RWPE2 (cell line): ENCODE results near the gene BBC3.

Experiments used
- ATAC-seq: fragments of 200-7000 bp; cut with Tn5 transposase; 3 replicates; pipeline ENCODE4 v1.9.1; 2021; ENCODE audit warnings: low read depth
- DNase-seq: peaks from one replicate; pipeline ENCODE4 v3.0.0-alpha.2; 2020; ENCODE audit warnings: low spot score
- H3K27ac ChIP-seq: fragments of 450-650 bp; 2 replicates; pipeline ENCODE4 v1.5.1; 2017; ENCODE audit warnings: mild to moderate bottlenecking; ENCODE audit not compliant: poor library complexity, severe bottlenecking
- H3K27me3 ChIP-seq: fragments of 250-450 bp; sonication (Bioruptor Pico); 2 replicates; pipeline ENCODE4 v1.5.1; 2021; ENCODE audit warnings: mild to moderate bottlenecking, moderate library complexity; ENCODE audit not compliant: insufficient read depth, poor library complexity, severe bottlenecking
- H3K36me3 ChIP-seq: fragments of 250-450 bp; sonication (Bioruptor Pico); 2 replicates; pipeline ENCODE4 v1.5.1; 2020; ENCODE audit warnings: low read depth, mild to moderate bottlenecking, moderate library complexity
- H3K4me1 ChIP-seq: fragments of 250-450 bp; sonication (Bioruptor Pico); 2 replicates; pipeline ENCODE4 v1.5.1; 2021; ENCODE audit warnings: mild to moderate bottlenecking, moderate library complexity; ENCODE audit not compliant: insufficient read depth, poor library complexity, severe bottlenecking
- H3K4me3 ChIP-seq: fragments of 250-450 bp; sonication (Bioruptor Pico); 2 replicates; pipeline ENCODE4 v1.5.1; 2021; ENCODE audit warnings: mild to moderate bottlenecking, moderate library complexity; ENCODE audit not compliant: severe bottlenecking
- H3K9me3 ChIP-seq: fragments of 250-450 bp; sonication (Bioruptor Pico); 2 replicates; pipeline ENCODE4 v1.5.1; 2021; ENCODE audit warnings: mild to moderate bottlenecking, moderate library complexity; ENCODE audit not compliant: severe bottlenecking
- TF ChIP-seq, protein P1 (sequence below): fragments of 450-650 bp; IDR thresholded peaks from one replicate; pipeline ENCODE4 v1.5.1; 2017; ENCODE audit warnings: mild to moderate bottlenecking, moderate library complexity; ENCODE audit not compliant: poor library complexity, severe bottlenecking

Gene BBC3

DNA sequence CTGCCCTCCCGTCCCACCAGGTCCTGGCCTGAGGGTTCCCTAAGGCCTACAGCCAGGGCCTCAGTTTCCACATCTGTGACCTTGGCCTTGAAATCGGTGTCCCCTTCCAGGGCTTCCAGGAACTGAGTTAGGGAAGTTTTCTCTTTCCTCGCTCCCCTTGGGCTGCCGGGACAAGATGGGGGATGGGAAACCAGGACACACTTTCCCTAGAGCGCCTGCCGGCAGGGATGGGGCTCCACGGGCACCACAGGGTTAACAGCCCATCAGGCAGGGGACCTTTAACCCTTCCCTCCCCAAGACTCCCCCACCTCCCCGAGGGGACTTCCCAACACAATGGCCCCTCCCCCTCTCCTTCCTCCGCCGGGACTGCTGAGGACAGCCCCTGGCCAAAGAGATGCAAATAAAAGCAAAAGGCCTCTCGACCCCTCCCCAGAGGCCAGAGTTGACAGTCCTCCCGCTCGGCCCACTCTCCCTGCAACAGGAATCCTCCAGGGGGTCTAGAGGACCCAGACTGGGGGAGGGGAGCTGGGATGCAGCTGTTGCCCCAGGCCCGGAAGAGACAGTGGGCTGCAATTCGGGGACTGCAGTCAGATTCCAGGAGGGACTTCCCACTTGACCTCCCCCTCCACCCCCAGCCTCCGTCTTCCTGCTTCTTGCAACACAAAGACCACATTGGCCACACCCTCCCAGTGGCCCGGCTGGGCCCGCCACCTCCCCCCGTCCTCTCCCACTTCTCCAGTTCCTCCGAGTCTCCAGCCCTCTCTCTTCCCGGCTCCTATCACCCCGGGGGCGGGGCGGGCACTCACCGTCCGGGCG lies 3.4 kb downstream of the BBC3 start:
- peak; percentile 42 for ATAC-seq
- peaks cover 16% of the 10 kb centered on the region for H3K4me1 ChIP-seq
- no peaks in the 10 kb centered on the region for H3K27me3 ChIP-seq
- peaks cover 9% of the 10 kb centered on the region for H3K36me3 ChIP-seq
- H3K27ac ChIP-seq, result peak overlapping the region; percentile 93
- H3K9me3 ChIP-seq, result no peaks in the 10 kb centered on the region
- DNase-seq, result peak; percentile 93
- H3K4me3 ChIP-seq, result peak overlapping the region; percentile 50
- TF ChIP-seq, protein P1, sequence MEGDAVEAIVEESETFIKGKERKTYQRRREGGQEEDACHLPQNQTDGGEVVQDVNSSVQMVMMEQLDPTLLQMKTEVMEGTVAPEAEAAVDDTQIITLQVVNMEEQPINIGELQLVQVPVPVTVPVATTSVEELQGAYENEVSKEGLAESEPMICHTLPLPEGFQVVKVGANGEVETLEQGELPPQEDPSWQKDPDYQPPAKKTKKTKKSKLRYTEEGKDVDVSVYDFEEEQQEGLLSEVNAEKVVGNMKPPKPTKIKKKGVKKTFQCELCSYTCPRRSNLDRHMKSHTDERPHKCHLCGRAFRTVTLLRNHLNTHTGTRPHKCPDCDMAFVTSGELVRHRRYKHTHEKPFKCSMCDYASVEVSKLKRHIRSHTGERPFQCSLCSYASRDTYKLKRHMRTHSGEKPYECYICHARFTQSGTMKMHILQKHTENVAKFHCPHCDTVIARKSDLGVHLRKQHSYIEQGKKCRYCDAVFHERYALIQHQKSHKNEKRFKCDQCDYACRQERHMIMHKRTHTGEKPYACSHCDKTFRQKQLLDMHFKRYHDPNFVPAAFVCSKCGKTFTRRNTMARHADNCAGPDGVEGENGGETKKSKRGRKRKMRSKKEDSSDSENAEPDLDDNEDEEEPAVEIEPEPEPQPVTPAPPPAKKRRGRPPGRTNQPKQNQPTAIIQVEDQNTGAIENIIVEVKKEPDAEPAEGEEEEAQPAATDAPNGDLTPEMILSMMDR, result no peak

DNA sequence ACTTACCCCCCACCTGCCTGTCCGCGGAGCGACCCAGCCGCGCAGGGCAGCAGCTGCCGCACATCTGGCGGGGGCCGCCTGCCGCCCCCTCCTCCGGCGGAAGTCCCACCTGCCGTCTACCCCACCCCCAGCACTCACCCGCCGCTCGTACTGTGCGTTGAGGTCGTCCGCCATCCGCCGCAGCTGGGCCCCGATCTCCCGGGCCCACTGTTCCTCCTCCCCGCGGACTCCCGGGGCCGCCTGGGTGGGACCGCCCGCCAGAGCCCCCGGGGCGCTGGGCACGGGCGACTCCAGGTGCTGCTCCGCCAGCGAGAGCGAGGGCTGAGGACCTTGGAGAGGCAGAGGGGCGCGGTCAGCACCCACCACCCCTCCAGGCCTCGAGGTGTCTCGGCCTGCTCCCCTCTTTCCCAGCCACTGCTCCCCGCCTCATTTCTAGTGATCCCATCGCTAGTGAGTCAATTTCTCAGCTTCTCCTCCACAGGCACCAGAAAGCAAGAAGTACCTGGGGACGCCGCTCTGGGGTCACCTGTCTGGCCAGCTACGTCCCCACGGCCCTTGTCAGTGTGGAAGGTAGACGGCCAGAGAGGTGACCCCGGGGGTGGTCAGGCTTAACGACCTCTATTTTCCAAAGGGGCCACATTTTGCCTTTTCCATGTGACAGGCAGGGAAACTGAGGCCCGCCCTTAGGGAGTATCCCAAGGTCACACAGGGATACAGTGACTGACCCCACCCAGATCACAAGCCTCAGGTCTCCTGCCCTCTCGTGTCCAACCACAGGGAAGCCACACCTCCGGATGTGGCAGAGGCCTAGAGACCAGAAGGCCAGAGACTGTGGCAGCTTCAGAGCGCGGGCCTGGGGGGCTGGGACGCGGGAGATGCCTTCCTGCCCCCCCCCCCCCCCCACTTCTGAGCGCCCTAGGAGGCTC lies 4.3 kb downstream of the BBC3 start:
- Histone ChIP-seq H3K4me3 (peak overlapping the region; percentile 50), H3K27me3 (no peaks in the 10 kb centered on the region), H3K4me1 (peaks cover 12% of the 10 kb centered on the region), H3K27ac (peak overlapping the region; percentile 93), H3K9me3 (no peaks in the 10 kb centered on the region), H3K36me3 (peaks cover 13% of the 10 kb centered on the region)
- ATAC-seq (peak; percentile 24; the same call in 2 of the 3 replicates), DNase-seq (peak; percentile 85)
- TF ChIP-seq, protein P1, result no peak

- Histone ChIP-seq H3K27me3 (no peaks in the 10 kb centered on the region), H3K9me3 (no peaks in the 10 kb centered on the region), H3K27ac (peak overlapping the region; percentile 93), H3K36me3 (peaks cover 21% of the 10 kb centered on the region), H3K4me1 (peaks cover 7% of the 10 kb centered on the region), H3K4me3 (peak overlapping the region; percentile 50)
- DNase-seq (no peak), ATAC-seq (peak; percentile 57)
- TF ChIP-seq, protein P1, result peak; percentile 37
Observed at GRCh38 chr19:47225746-47226425, 5.1 kb downstream of the BBC3 start.

- Histone ChIP-seq H3K27me3 (no peaks in the 10 kb centered on the region), H3K36me3 (peaks cover 27% of the 10 kb centered on the region), H3K4me1 (peaks cover 5% of the 10 kb centered on the region), H3K4me3 (no peak overlapping the region), H3K9me3 (no peaks in the 10 kb centered on the region), H3K27ac (no peak overlapping the region)
- ATAC-seq (no peak), DNase-seq (no peak)
- TF ChIP-seq, protein P1, result no peak
Observed at GRCh38 chr19:47221890-47222289, 9.1 kb downstream of the BBC3 start.
